Nephron progenitor cell (in vitro differentiated cells): ENCODE data around the gene SP140.

Source experiments
- DNase-seq: peaks from one replicate; pipeline ENCODE4 v3.0.0; 2021
- H3K27ac Mint-ChIP-seq: 2 replicates; pipeline ENCODE4 v1.8.0; 2021; ENCODE audit warnings: mild to moderate bottlenecking, moderate library complexity, mixed read lengths
- H3K27me3 Mint-ChIP-seq: 2 replicates; pipeline ENCODE4 v1.8.0; 2021; ENCODE audit warnings: mild to moderate bottlenecking, low read depth, mixed read lengths; ENCODE audit not compliant: poor library complexity
- H3K36me3 Mint-ChIP-seq: 2 replicates; pipeline ENCODE4 v1.8.0; 2021; ENCODE audit warnings: low read depth, mixed read lengths
- H3K4me1 Mint-ChIP-seq: 2 replicates; pipeline ENCODE4 v1.8.0; 2021; ENCODE audit warnings: mixed read lengths
- H3K4me3 Mint-ChIP-seq: 2 replicates; pipeline ENCODE4 v1.8.0; 2021; ENCODE audit warnings: mild to moderate bottlenecking, moderate library complexity, mixed read lengths
- H3K9me3 Mint-ChIP-seq: 2 replicates; pipeline ENCODE4 v1.8.0; 2021; ENCODE audit warnings: mild to moderate bottlenecking, moderate library complexity, mixed read lengths
- TF ChIP-seq, protein P1 (sequence below): fragments of 200-600 bp; sonication (generic); IDR thresholded peaks from 2 replicates; pipeline ENCODE4 v1.5.0; 2021; ENCODE audit warnings: antibody characterized with exemption

Gene SP140

GRCh38 chr2:230244211-230244610, 18.7 kb downstream of the SP140 start:
- Mint-ChIP-seq H3K27ac (no peak overlapping the region), H3K27me3 (peaks cover 18% of the 10 kb centered on the region), H3K9me3 (no peaks in the 10 kb centered on the region), H3K4me1 (no peaks in the 10 kb centered on the region), H3K36me3 (no peaks in the 10 kb centered on the region), H3K4me3 (no peak overlapping the region)
- TF ChIP-seq, protein P1, sequence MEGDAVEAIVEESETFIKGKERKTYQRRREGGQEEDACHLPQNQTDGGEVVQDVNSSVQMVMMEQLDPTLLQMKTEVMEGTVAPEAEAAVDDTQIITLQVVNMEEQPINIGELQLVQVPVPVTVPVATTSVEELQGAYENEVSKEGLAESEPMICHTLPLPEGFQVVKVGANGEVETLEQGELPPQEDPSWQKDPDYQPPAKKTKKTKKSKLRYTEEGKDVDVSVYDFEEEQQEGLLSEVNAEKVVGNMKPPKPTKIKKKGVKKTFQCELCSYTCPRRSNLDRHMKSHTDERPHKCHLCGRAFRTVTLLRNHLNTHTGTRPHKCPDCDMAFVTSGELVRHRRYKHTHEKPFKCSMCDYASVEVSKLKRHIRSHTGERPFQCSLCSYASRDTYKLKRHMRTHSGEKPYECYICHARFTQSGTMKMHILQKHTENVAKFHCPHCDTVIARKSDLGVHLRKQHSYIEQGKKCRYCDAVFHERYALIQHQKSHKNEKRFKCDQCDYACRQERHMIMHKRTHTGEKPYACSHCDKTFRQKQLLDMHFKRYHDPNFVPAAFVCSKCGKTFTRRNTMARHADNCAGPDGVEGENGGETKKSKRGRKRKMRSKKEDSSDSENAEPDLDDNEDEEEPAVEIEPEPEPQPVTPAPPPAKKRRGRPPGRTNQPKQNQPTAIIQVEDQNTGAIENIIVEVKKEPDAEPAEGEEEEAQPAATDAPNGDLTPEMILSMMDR, result no peak
- no peak for DNase-seq

GRCh38 chr2:230246206-230246605, 20.7 kb downstream of the SP140 start:
- H3K4me3 Mint-ChIP-seq, result no peak overlapping the region
- H3K27ac Mint-ChIP-seq, result no peak overlapping the region
- peaks cover 18% of the 10 kb centered on the region for H3K27me3 Mint-ChIP-seq
- TF ChIP-seq, protein P1, result no peak
- no peaks in the 10 kb centered on the region for H3K36me3 Mint-ChIP-seq
- no peaks in the 10 kb centered on the region for H3K9me3 Mint-ChIP-seq
- H3K4me1 Mint-ChIP-seq, result no peaks in the 10 kb centered on the region
- DNase-seq, result no peak

DNA sequence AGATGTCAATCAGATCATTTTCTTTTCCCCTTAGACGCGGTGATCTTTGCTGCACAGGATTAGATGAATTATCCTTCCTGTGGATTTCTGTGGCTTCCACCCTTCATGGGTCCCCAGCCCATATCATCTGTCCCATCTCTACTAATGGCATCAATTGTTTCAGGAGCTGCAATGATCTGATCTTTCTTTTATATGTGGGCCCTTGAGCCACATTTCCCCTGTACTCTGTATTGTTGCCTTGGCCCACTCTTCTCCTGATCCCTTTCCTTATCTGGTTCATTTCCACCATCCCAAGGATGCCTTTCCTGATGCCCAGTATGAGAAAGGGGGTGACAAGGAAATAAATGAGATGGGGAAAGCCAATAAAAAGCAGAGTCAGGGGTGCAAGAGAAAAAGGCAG, 24.7 kb downstream of the SP140 start:
- no peak overlapping the region for H3K4me3 Mint-ChIP-seq
- TF ChIP-seq, protein P1, result no peak
- H3K4me1 Mint-ChIP-seq, result no peaks in the 10 kb centered on the region
- H3K27me3 Mint-ChIP-seq, result no peaks in the 10 kb centered on the region
- H3K27ac Mint-ChIP-seq, result no peak overlapping the region
- H3K36me3 Mint-ChIP-seq, result no peaks in the 10 kb centered on the region
- no peaks in the 10 kb centered on the region for H3K9me3 Mint-ChIP-seq
- DNase-seq, result no peak

GRCh38 chr2:230254152-230254881, 28.8 kb downstream of the SP140 start:
- Mint-ChIP-seq H3K36me3 (no peaks in the 10 kb centered on the region), H3K27me3 (no peaks in the 10 kb centered on the region), H3K4me3 (no peak overlapping the region), H3K9me3 (no peaks in the 10 kb centered on the region), H3K27ac (no peak overlapping the region), H3K4me1 (no peaks in the 10 kb centered on the region)
- TF ChIP-seq, protein P1, result no peak
- DNase-seq, result no peak

GRCh38 chr2:230256733-230257332, 31.3 kb downstream of the SP140 start:
- no peak for DNase-seq
- TF ChIP-seq, protein P1, result no peak
- no peaks in the 10 kb centered on the region for H3K4me1 Mint-ChIP-seq
- peaks cover 20% of the 10 kb centered on the region for H3K9me3 Mint-ChIP-seq
- no peak overlapping the region for H3K4me3 Mint-ChIP-seq
- peaks cover 6% of the 10 kb centered on the region for H3K27me3 Mint-ChIP-seq
- no peak overlapping the region for H3K27ac Mint-ChIP-seq
- H3K36me3 Mint-ChIP-seq, result no peaks in the 10 kb centered on the region

GRCh38 chr2:230258483-230258882, 32.9 kb downstream of the SP140 start:
- Mint-ChIP-seq H3K27me3 (peaks cover 6% of the 10 kb centered on the region), H3K9me3 (peaks cover 24% of the 10 kb centered on the region), H3K4me3 (no peak overlapping the region), H3K4me1 (no peaks in the 10 kb centered on the region), H3K27ac (no peak overlapping the region), H3K36me3 (no peaks in the 10 kb centered on the region)
- no peak for DNase-seq
- TF ChIP-seq, protein P1, result no peak
